Esophagus muscularis mucosa (tissue), 4 donors: ENCODE data around the gene IFI16. TPM values are rescaled to one million over a fixed set of nuclear protein-coding genes. Genes with fewer than 3 reads are reported as not detected.

ENCODE experiments used
- DNase-seq: peaks from one replicate; pipeline ENCODE4 v3.0.0-alpha.2; 2017; ENCODE audit errors: extremely low spot score
- H3K27ac ChIP-seq, 4 donors: fragments of 200-600 bp; sonication (generic); replicated peaks in 1 of 4; 1 replicate in 3 of 4; 2 replicates in 1 of 4; pipeline ENCODE4 v1.5.1; 2016 to 2019; ENCODE audit warnings: mild to moderate bottlenecking in 1 of 4
- H3K27me3 ChIP-seq, 4 donors: fragments of 200-600 bp; sonication (generic); one replicate each; pipeline versions ENCODE4 v1.5.1 to v1.6.0; 2016 to 2019
- H3K36me3 ChIP-seq, 4 donors: fragments of 200-600 bp; sonication (generic); one replicate each; pipeline ENCODE4 v1.5.1; 2016 to 2019
- H3K4me1 ChIP-seq, 4 donors: fragments of 200-600 bp; sonication (generic); one replicate each; pipeline ENCODE4 v1.5.1; 2016 to 2019
- H3K4me3 ChIP-seq, 4 donors: fragments of 200-600 bp; sonication (generic); 1 replicate in 2 of 4; 2 replicates in 2 of 4; pipeline ENCODE4 v1.5.1; 2016 to 2019; ENCODE audit warnings: mild to moderate bottlenecking in 4 of 4, moderate library complexity in 1 of 4
- H3K9me3 ChIP-seq, 4 donors: fragments of 200-600 bp; sonication (generic); 1 replicate in 3 of 4; 2 replicates in 1 of 4; pipeline ENCODE4 v1.5.1; 2016 to 2019
- CTCF ChIP-seq, 3 experiments: fragments of 200-600 bp in 2 of 3; fragments of 450-650 bp in 1 of 3; sonication (generic) in 2 of 3; IDR thresholded peaks; one replicate each; pipeline ENCODE4 v1.5.1; 2017 to 2019; ENCODE audit warnings: antibody characterized with exemption in 3 of 3, mild to moderate bottlenecking in 2 of 3, moderate library complexity in 1 of 3
- EP300 ChIP-seq: sonication (generic); formaldehyde crosslinking; IDR thresholded peaks from one replicate; pipeline ENCODE4 v1.6.1; 2017; ENCODE audit warnings: antibody characterized with exemption
- POLR2A ChIP-seq: fragments of 450-650 bp; IDR thresholded peaks from one replicate; pipeline ENCODE4 v1.6.1; 2017; ENCODE audit warnings: antibody characterized with exemption, moderate library complexity, mild to moderate bottlenecking, low read depth
- POLR2AphosphoS5 ChIP-seq, 2 donors: sonication (generic); formaldehyde crosslinking; IDR thresholded peaks; one replicate each; pipeline ENCODE4 v1.6.1; 2017; ENCODE audit warnings: antibody characterized with exemption in 2 of 2
- WGBS: methylation state at CpG from one replicate; pipeline ENCODE4 v1.1.5; 2018; 5-methylcytosine and 5-hydroxymethylcytosine counted together
- intact Hi-C: fragments of 100-400 bp; cut with DNase I; formaldehyde crosslinking; loops from one replicate; pipeline ENCODE4 v1.15.1; 2023
- total RNA-seq, 4 donors: library from RNA; depleted of rRNA; stranded (reverse); fragments of >200 nt; gene quantifications; one replicate each; pipeline versions ENCODE4 v1.1.0 to v1.2.1, GENCODE V29; 2016

IFI16 gene
- total RNA-seq, 4 donors from 2014 or later = 25.7 to 101 (median 35.3) TPM

- Histone ChIP-seq H3K27me3 (no peaks in the 10 kb centered on the region), H3K4me3 (no peak overlapping the region), H3K9me3 (peaks cover 0 to 7% (median 0%) of the 10 kb centered on the region in 4 donors), H3K36me3 (no peaks in the 10 kb centered on the region), H3K4me1 (no peaks in the 10 kb centered on the region), H3K27ac (no peak overlapping the region)
- no peak for TF ChIP-seq POLR2AphosphoS5 (IDR thresholded peaks at IDR 0.05)
- no peak for TF ChIP-seq CTCF (IDR thresholded peaks at IDR 0.05)
- TF ChIP-seq POLR2A = no peak
- TF ChIP-seq EP300 = no peak
- DNase-seq = no peak
- intact Hi-C loops = no loop called here
These were observed 25.3 kb upstream of the IFI16 start for GRCh38 chr1:158984386-158984785.

GRCh38 chr1:158989424-158989823, 20.3 kb upstream of the IFI16 start:
- no peak for TF ChIP-seq CTCF (IDR thresholded peaks at IDR 0.05)
- no peak for TF ChIP-seq POLR2AphosphoS5 (IDR thresholded peaks at IDR 0.05)
- TF ChIP-seq POLR2A = no peak
- no peak for TF ChIP-seq EP300
- no peak overlapping the region for H3K4me3 ChIP-seq
- no peaks in the 10 kb centered on the region for H3K4me1 ChIP-seq
- no peaks in the 10 kb centered on the region for H3K27me3 ChIP-seq
- no peak overlapping the region for H3K27ac ChIP-seq
- no peak for DNase-seq
- no peaks in the 10 kb centered on the region for H3K36me3 ChIP-seq
- no peaks in the 10 kb centered on the region for H3K9me3 ChIP-seq
- intact Hi-C loops = no loop called here
- 65% methylated on average over 1 of the region's 1 CpG for WGBS

DNA sequence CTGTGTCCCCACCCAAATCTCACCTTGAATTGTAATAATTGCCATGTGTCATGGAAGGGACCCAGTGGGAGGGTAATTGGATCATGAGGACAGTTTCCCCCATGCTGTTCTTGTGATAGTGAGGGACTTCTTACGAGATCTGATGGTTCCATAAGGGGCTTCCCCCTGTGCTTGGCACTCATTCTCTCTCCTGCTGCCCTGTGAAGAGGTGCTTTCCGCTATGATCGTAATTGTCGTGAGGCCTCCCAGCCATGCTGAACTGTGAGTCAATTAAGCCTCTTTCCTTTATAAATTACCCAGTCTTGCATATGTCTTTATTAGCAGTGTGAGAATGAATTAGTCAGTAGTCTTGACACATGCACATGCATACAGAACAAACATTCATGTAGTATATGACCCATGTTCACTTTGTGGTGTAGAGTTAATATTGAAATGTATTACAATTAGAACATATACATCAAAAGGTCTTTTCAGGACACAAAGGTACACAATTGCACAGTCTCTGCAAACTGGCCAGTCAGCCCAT, 16.9 kb upstream of the IFI16 start:
- intact Hi-C loops = no loop called here
- no peak for TF ChIP-seq POLR2A
- TF ChIP-seq CTCF (IDR thresholded peaks at IDR 0.05) = no peak
- TF ChIP-seq POLR2AphosphoS5 (IDR thresholded peaks at IDR 0.05) = no peak
- TF ChIP-seq EP300 = no peak

GRCh38 chr1:158996998-158997397, 12.7 kb upstream of the IFI16 start:
- peaks cover 9 to 18% (median 11%) of the 10 kb centered on the region in 4 donors for H3K4me1 ChIP-seq
- intact Hi-C loops = loop anchor here (5.0 kb wide), 1 partner anchor 795 kb away; no protein-coding TSS in a partner anchor
- peaks cover 0 to 12% (median 0%) of the 10 kb centered on the region in 4 donors for H3K27me3 ChIP-seq
- no peaks in the 10 kb centered on the region for H3K36me3 ChIP-seq
- H3K9me3 ChIP-seq = no peaks in the 10 kb centered on the region
- H3K27ac ChIP-seq = no peak overlapping the region
- H3K4me3 ChIP-seq = no peak overlapping the region
- 71% methylated on average over 5 of the region's 5 CpGs for WGBS
- DNase-seq = no peak
- TF ChIP-seq POLR2A (no peak), POLR2AphosphoS5 (IDR thresholded peaks at IDR 0.05) (no peak), CTCF (IDR thresholded peaks at IDR 0.05) (no peak), EP300 (no peak)

More for the DNA sequence above, 16.9 kb upstream of the IFI16 start:
- Histone ChIP-seq H3K9me3 (no peaks in the 10 kb centered on the region), H3K27me3 (no peaks in the 10 kb centered on the region), H3K4me1 (no peaks in the 10 kb centered on the region), H3K27ac (no peak overlapping the region), H3K36me3 (no peaks in the 10 kb centered on the region), H3K4me3 (no peak overlapping the region)
- 94% methylated on average over 4 of the region's 4 CpGs for WGBS
- no peak for DNase-seq
